Stimulated activated CD4-positive, alpha-beta T cell treated with anti-CD3 and anti-CD28 coated beads, Interleukin-12 subunit alpha, Interleukin-12 subunit beta, amount 100 ng/mL, for 24 hours (primary cell): ENCODE data around the gene EVA1B.

ENCODE experiments used
- DNase-seq, 2 experiments: peaks; one replicate each; pipeline ENCODE4 v3.0.0-alpha.2; 2020; ENCODE audit warnings: low read depth in 2 of 2

EVA1B gene

DNA sequence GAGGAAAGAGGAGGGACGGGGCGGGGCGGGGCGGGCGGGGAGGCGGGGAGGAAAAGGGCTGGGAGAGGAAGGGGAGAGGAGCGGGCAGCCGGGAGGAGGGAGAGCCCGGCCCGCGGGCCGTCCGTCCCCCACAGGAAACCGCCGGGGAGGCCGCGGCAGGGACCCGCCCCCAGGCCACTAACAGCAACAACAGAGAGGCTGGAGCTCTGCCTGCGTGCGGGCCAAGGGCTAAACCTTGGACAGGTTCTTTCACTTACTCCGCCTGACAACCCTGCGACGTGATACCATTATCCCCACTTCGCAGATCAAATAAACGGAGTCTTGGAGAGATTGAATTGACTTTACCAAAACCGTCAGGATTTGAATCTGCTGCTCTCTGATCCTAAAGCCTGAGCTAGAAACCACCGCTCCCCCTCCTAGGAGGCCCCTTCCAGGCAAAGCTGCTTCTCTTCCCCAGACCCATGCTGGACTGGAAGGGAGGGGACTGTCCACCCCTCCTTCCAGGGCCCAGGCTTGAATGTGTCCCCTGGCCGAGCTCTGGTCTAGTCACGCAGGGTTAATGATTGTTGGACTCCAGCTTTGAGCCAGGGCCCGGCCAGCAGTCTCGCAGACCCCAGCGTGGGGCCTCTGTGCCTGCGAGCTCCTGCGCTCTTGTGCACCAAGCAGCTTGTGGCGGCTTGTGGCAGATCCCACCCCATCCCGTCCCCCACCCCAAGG, at the start of gene EVA1B:
Gene EVA1B, minus strand, starts transcription at position 10 of the 717 bp plus-strand sequence. CDS start 608 bp downstream, outside the sequence.
- peak in 1 of 2 experiments; percentile 49 for DNase-seq

GRCh38 chr1:36372617-36373016, 49.2 kb upstream of the EVA1B start:
- DNase-seq: no peak

DNA sequence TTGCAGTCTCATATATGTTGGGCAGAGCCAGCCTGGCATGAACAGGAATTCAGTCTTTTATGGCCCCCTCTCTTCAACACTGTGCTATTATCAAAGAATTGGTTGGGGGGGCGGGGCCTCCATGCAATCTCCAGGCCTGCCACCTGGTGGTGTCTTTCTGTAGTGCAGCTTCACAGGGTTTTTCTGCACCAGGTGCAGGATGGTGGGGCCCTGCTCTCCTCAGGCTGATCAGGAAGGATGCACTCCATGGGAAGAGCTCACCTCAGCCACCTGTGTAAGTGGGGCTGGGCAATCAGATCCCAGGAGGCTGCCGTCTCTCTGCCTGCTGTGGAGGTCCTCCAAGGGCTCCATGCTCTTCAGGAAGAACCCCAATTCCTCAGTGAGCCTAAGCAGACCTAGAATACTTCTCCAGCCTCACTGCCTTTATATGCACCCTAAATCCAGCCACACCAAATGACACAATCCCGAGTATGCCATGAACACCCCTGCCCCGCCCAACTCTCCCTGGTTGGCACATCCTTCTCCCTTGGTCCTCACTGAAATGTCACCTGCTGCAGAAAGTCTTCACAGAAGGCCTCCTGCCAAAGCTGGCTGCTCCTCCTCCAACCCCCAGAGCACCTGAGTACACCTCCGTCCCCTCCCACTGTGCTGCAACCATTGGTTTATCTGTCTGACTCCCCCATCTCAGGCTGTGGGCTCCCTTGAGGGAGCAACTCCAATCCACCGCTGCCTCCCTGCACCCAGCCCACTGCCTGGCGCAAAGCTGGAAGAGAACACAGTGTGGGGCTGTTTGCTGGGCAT, 45.8 kb upstream of the EVA1B start:
- DNase-seq: peak; percentile 67 to 82

DNA sequence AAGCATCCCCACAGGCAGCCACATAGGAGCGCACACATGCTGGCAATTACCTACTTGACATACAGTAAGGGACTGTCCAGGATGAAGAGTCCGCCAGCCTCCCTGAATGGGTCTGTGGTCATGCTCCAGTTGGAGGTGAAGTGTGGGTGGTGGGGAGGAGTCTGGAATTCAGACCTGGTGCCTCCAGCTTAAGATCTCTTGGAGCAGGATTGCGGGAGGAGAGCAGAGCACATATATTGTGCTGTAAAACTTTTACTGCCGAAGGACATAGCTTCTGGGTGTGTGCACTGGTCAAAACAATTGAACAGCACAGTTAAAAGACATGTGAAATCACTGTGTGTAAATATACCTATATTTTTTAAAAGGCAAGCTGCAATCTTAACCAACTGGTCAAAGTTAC, 44.4 kb upstream of the EVA1B start:
- DNase-seq: no peak

DNA sequence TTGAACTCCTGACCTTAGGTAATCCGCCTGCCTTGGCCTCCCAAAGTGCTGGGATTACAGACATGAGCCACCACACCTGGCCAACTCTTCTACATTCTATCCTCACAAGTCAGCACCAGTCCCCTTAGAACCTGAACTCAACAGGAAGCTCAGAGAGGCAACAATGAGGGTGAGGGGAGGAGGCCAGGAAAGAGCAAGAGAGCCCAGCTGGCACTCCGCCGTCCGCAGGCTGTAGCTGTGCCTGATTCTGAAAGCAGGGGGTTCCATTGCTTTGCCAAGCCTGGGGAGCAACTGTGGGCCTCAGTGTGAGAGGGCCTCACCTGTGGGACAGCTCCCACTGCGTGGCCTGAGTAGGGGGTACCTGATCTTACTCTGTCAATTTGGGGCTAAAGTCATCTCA, 43.6 kb upstream of the EVA1B start:
- DNase-seq: no peak

DNA sequence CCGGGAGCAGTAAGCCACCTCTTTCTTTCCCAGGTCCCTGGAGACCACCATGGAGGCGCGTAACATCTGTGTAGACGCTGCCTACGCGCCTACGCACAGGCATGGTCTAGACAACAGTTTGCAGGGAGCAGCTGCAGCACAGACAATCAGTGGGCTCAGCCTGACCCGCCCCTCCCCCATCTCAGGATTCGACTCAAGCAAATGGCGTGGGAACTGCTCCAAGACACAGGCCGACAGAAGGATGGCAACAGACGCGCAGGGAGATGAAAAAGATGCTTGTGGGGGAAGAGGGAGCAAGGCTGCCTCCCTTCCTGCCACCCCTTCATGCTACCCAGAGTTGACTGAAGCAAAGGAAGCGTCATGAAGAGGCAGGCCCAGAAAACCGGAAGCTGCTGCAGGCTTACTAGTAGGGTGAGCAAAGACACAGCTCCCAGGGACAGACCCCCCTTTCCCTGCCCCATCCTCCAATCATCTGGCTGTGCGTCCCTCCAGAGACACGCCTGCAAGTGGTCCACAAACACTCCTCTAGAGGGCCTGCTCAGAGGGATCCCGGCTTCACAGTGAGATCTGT, 42.7 kb upstream of the EVA1B start:
- no peak for DNase-seq

DNA sequence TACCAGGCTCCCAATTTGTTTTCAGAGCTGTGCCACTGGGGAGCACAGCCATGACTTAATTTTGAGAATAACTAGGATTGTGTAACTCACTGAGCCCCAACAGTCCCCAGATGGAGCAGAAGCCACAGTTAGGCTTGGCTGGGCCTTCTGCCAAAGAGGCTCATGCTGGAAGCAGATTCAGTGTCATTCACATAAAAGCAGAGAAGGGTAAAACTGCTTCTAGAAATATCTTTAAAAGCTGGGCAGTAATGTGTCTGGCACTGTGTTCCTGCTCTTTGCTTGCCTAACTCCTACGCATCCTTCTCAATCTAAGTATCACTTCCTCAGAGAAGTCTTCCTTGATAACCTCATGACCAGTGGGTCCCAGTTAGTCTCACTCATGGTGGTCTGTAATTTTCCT, 41.9 kb upstream of the EVA1B start:
- DNase-seq: no peak

GRCh38 chr1:36359911-36360550, 36.6 kb upstream of the EVA1B start:
- no peak for DNase-seq

- no peak for DNase-seq
These were observed 35.9 kb upstream of the EVA1B start for GRCh38 chr1:36359383-36359782.

- DNase-seq: no peak
These were observed 35.2 kb upstream of the EVA1B start for GRCh38 chr1:36358514-36359084.

DNA sequence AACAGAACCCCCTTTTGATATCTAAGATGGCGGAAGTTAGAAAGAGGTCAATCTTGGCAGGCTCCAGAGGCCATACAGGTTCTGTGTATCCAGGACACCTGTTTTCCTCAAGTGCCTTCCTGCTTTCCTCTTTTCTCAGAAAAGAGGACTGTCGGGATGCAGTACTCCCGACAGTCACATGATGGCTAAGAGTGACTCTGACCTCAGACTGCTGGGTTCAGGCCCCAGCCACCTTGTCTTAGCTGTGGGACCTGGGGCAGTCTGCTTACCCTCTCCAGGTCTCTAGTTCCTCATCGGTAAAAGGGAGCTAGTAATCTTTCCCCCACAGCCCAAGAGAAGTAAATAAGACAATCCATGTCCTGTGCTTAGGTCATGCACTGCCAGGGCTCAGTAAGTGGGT, 32.4 kb upstream of the EVA1B start:
- DNase-seq: no peak

GRCh38 chr1:36354486-36354885, 31.0 kb upstream of the EVA1B start:
- no peak for DNase-seq

DNA sequence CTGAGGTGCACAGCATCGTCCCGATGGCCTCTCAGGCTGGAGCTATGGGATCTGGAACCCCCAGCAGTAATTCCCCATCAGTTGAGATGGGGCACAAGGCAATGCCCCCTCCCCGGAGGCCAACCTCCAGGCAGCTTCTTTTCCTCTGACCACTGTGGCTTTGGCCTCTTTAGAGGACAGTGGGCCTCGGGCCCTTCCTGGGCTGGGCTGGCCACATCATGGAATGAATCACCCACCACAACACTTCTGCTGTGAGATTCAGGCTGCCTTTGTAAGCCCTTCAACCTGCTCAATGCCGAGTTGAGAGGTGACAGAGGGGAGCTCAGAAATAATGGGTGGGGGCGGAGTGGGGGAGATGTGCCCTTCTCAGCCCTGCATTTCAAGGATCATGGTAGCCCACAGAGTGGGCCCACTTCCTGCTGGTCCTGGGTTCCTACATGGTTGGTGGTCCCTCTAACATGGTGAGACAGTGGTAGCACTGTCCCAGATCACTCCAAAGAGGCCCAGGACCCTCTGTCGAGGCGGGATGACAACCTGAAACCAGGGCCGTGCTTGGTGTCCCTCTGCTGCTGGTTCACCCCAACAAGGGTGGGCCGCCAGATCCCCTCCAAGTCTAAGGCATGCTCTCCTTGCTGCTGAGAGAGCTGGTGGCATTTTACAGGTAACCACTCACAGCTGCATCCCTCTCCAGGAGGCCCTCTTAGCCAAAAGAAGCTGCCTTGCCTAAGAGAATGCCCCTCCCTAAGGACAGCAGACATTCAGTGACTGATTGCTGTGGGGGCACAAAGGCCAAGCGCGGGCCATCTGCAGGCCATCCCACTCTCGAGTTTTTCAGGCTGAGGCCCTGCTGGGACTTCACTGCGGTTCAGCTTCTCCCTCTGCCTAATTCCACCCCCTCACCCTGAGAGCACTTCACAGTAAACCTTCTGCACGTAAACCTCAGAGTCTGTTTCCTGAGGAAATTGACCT, 29.7 kb upstream of the EVA1B start:
- DNase-seq: no peak

DNA sequence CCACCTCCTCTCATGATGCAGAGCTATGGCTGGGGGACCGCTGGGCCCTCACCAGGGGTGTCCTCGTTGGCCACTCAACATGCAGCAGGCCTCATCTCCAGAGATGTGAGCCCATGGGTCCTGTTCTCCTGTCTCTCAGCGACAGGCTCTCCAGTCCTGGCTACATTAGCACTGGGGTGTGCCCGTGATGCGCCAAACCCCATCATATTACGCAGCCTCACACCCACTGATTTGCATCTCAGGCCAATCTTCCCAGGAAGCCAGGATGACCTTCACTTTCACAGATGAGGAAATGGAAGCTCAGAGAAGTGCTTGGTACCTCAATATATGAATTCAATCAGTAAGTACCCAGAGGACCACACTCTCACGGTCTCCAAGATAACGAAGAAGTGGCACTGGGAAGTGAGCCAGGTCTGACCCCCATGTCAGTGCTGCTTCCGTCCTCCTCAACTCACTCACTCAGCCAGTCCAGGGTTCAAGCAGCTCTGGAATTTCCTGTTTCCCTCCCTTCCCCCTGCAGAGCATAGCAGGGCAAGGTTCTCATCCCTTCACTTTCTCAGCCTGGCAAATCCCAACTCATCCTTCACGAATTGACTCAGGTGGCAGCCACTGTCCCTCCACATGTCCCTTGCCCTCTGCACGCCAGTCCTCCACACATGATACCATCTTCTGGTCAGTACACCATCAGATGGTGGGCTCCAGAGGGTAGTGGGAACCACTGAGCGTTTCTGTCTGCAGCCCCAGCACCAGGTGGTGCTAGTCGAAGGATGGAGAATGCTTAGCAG, 28.9 kb upstream of the EVA1B start:
- no peak for DNase-seq

DNA sequence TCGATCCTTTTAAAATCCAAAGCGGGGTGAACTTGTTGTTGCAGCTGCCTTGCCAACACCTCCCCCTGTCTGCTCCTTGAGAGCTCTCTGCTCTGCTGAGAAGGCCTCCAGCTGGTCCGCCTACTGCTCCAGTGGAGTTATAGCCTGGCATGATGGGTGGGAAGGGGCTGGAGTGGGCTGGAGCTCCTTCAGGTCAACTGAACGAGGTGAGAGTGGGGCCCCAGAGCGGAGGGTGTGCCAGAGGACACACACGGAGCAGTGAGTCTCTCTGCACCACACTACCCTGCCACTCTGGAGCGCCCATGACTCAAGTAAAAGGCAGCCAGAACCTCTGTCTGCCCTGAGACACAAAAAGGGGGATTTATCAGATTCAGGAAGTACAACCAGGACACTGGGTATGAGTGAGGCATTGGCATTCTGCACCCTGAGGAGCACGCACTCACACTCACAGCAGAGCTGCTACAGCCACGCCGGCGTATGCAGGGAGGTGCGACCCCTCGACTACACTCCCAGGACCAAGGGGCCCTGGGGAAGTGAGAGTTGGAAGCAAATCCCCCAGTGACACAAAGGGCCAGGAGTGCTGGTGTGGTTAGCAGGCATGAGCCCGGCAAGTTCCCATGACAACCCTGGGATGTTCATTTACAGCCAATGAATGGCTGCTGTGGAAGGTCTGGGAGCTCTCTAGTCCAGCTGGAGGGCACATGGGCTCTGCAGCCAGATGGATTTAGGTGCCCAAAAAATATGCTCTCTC, 28.0 kb upstream of the EVA1B start:
- no peak for DNase-seq

DNA sequence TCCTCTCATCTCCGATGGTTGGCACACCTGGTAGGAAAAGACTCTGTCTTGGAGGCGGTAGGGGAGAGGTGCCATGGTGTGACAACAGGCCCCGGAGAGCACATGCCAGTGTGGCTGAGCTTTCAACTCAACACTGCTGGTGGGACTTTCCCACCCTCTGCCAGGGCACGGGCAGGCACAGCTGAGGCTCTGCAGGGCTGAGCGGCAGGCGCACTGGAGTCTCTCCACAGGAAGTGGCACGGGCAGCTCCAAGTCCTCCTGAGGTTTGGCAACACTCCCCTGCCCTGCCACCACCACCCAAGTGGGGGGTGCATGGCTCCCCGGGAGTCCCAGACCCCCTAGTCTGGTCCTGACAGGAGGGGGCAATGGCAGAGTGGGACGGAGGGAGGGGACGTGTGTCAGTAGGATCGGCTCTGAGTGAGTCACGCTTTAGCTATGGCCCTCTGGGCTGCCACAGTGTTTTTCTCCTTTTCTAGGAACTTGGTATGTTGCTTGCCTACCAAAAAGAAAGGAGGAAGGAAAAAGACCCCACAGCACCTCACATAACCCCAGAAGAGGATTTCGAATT, 27.3 kb upstream of the EVA1B start:
- no peak for DNase-seq

DNA sequence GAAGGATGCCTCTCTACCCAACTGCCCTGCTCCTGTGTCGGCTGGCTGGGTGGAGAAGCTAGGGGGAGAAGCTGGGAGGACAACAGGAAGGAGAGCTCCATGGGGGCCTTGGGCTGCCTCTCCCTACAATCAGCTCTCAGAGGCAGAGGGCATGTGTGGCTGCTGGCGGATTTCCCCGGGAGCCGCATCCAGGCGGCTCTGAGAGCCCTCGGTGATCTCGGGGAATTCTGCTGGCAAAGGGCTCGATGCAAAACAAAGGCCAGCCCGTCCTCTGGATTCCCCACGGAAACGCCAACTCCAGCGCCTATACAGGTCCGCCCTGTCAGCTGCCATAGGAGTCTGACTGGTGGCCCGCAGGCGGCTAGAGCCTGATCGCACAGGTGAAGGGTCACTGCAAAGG, 26.4 kb upstream of the EVA1B start:
- no peak for DNase-seq

- no peak for DNase-seq
These were observed 25.8 kb upstream of the EVA1B start for GRCh38 chr1:36349241-36349671.
